Endometrial microvascular endothelial cells (primary cell): ENCODE measurements around the gene NRXN3. TPM values are rescaled to one million over a fixed set of nuclear protein-coding genes. Genes with fewer than 3 reads are reported as not detected.

Source experiments
- in situ Hi-C: cut with HindIII; loops from 2 replicates; pipeline ENCODE4 v1.10.0; 2017; ENCODE audit warnings: low sequenced_read_pairs, low pct_unique_long_range_greater_than_20kb; ENCODE audit errors: inconsistent ontology term
- total RNA-seq: library from RNA; depleted of rRNA; stranded (reverse); fragments of >200 nt; gene quantifications from one replicate; pipeline ENCODE4 v1.2.3, GENCODE V29; 2015; ENCODE audit errors: inconsistent ontology term

NRXN3 gene
- total RNA-seq, 1 donor from 2014 or later = 0.09 TPM

DNA sequence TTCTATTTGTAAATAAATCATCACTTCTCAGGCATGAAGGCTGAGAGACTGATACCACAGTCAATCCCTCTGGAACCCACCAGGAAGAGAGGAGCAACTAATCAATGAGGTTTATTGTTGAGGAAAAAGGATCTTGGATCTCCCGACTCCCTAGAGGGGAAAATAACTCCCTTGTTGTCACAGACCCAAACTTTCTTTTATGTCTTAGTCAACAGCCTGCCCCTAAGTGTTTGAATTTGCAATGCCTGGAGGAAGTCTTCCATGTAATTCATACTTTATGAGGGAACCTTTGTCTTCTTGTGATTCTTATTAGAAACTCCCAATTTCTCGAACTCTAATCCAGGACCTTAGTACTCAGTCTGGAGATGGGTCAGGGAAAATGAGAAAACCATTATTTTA lies 1235.3 kb downstream of the NRXN3 start:
- in situ Hi-C loops = no loop called here

DNA sequence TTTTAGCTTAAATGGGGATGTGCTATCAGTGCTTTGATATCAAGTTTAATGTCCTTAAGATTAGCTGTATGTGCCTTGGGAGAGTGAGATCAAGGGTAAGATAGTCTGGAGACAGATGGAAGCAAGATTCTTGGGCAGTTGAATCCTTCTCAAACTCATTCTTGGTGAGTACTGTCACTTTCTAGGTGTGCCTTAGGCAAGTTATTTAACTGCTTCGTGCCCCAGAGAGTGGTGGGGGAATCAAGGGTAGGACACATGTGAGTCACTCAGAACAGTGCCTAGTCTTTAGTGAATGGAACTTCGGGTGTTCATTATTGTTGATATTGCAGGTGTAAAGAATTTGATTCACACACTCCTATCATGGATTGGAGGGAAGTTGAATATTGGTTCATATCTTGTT lies 1237.4 kb downstream of the NRXN3 start:
- in situ Hi-C loops = no loop called here

DNA sequence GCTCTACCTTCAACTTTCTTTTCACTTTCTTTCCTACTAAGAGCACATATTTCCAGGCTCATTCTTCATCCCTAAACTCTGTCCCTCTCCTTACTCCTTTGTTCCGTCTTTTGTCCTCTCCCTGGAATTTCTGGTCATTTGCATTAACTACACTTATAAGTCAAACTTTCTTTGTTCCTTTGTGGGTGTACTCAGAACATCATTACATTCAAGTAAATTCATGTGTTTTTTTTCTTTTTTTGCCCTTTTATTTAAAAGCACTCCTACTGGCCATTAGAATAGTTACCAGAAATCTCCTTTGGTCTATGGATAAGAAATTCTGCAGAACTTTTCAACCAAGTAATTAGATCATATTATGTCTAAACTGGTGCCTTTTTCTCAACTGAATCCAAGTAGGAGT lies 1238.5 kb downstream of the NRXN3 start:
- in situ Hi-C loops = no loop called here

DNA sequence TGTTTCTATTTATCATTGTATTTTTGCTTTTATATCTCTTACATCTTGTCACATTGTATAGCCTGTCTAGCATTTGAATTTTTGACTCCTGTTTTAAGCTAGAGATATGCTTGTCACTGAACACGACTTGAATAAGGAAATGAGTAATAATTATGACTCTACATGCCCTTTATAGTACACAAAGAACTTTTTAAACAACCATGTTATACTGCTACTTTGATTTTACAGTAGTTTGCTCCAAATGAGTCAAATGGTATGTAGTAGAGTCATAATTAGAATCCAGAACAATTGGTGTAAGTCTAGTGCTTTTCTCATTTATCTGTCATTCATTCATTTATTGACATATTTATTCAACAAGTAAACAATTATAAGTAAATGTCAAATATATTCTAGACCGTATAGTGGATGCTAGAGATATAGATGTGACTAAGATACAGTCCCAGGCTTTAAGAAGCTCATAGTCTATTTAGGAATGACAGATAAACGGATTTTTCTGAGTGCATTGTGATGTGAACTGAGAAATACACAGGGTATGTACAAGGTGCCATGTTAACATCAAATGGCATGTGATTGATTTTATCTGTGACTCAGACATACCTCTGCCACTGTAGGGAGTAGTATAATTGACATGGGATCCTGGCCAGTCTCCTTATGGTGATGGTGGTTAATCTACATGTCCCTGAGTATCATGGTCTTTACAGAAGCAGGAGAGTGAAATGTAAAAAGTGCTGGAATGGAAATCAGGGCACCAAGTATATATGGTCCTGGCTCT lies 1241.4 kb downstream of the NRXN3 start:
- in situ Hi-C loops = no loop called here

DNA sequence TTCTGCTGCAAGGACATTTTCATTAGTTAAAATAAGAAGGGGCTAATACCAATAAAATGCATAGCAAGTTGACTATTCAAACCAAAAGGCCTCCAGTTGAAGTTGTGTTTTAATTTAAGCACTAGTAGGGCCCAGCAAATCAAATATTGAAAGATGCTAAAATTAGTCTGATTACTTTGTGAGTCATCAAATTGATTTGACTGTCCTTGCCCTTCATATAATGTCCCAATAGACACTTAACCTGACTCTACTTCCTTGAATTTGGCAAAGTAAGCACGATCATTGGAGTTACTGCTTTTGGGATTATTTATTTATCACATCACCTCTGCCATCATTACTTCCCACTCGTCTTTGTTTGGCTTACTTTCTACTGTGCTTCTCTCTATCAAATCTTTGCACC lies 1242.6 kb downstream of the NRXN3 start:
- in situ Hi-C loops = no loop called here

DNA sequence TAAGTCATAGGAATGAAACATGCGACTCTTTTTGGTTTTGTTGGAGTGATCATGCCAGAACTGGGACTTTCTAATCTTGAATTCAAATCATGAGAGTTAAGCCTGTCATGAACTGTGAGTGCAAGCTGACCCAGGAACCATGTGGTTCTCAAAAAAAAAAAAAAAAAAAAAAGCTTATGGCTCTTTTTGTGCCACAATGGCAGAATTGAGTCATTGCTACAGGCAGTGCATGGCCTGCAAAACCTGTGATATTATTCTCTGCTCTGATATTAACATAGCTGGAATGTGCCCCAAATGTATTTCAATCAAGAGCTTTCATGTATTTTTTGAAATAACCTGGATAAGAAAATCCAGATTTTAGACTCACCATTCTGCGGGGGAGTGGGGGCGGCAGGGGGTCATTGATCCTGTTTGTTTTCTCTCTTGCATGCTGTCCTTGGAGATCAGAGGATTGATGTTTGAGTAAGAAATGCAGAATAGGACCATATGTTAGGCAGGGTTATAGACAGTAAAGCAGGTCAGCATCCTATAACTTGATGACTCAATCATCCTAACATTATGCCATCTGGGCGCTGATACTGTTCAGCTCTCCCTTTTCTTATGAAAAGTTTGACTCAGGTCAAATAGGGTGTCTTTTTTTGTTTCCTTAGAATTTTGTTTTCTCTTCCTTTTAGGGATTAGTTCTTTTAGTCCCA lies 1243.7 kb downstream of the NRXN3 start:
- in situ Hi-C loops = no loop called here

DNA sequence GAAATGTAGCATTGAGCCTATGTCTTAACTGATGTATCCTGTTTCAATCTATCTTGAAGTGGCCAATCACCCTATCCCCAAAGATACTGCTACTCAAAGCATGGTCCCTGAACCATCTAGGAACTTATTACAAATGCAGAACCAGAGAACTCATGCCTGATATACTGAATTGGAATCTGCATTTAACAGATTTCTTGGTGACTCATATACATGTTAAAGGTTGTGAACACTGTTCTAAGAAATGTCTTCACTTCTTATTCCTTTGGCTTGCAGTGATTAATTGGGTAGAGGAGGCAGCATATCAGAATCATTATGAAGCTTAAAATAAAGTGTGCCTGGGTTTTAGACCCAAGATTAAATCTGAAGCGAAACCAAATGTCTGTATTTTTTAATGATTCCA lies 1245.6 kb downstream of the NRXN3 start:
- in situ Hi-C loops = no loop called here

DNA sequence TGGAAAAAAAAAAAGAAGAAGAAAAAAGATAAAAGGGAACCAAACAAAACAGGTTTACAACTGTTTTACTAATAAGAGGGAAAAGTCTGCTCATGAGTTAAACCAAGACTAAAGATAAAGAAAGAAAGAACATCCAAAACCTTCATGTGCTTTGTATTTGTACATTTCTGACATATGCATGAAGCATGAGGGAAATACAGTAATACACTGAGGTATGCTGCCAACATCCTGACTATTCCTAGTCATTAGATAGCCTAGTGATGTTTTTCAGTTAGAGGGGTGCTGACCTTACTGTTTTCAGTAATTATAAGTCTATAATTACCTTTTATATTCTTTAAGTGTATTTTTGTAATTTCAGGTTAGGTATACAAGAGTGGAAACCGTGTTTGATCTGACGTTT lies 1247.8 kb downstream of the NRXN3 start:
- in situ Hi-C loops = no loop called here

DNA sequence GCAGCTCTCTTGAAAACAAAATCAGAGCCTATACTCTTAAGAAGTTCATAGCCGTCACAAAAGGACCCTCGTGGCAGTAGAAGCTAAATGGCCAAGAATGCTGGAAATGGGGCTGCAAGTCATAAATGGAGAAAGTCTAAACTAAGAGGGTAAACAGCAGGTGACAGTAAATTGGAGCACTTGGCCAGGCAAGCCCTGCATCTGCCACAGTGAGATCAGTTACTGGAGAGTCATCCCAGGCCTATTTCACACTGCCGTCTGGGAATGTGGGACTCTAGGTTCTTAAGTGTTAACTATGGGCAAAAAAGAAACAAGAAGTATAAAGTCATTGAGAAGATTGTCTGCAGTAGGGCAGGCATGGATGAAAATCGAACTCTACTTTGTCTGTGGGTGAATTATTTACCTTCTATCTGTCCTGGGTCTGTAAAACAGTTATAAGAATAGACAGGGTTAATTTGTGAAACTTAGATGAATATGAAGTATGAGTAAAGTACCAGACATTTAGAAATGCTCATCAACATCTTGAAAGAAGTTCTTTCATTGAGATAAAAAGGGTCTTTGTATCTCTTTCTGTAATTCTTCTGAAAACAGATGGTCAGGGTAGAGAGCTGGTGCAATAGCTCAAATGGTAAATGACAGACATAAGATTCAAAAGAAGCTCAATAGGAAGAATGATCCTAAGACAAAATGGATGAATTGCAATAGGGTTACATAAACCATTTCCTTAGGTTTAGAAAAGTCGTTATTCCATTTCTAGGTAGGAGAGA lies 1248.7 kb downstream of the NRXN3 start:
- in situ Hi-C loops = no loop called here

DNA sequence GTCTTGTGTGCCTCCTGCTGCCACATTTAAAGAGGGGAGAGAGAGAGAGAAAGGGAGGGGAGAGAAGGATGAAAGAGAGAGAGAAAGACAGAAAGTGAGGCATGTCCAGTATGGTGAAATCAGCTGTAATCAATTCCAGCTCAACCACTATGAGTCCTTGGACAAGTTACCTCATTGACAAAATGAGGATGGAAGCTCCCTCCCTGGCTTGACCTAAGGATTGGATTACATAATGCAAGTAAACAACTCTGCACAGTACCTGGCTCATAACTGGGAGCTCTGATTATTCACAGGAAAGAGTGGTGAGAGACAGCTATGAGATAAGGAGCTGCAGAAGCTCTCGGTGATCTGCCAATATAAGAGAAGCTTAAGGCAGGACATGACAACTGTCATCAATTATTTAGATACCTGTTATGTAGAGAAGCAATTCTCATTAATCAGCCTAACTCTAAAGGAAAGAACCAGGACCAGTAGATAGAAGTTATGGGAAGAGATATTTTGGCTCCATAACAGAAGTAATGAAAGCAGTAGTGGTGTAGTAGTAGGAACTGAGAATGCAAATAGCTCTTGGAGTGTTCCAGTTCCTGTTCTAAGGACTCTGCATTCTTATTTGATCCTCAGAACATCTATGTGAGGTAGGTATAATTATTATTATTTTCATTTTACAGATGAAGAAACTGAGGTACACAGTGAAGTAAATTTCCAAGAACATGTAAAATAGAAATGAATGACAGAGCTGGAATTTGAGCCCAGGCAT lies 1249.6 kb downstream of the NRXN3 start:
- in situ Hi-C loops = no loop called here

DNA sequence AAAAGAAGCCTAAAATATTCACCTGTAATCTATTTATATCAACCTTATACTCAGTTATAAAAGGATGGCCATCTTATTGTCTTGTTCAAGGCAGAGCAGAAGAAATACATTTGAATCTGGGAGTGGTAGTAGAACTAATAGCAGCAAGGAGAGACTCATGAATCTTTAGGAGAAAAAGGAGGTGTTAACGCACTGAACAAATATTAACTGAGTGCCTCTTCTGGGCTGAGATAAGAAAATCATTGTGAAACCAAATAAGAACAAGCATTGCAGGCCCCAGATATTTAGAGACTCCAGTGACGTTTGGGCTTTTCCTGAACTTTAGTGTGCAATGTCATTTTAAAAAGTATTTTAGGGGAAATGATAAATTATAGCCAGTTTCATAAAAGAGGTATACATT lies 1250.6 kb downstream of the NRXN3 start:
- in situ Hi-C loops = no loop called here

DNA sequence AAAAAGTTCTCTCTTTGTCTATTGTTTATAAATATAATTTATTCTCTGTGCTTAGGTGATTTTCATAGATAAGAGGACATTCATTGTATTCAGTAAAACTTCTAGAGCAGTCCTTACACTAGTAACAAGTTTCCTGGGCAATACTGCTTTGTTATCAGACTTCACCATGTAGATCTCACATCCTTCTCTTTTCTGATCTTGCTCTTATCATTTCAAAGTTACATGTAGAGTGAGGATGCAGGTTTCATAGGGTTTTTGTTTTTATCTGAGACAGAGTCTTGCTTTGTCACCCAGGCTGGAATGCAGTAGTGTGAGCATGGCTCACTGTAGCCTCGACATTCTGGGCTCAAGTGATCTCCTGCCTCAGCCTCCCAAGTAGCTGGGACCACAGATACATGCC lies 1251.6 kb downstream of the NRXN3 start:
- in situ Hi-C loops = no loop called here

DNA sequence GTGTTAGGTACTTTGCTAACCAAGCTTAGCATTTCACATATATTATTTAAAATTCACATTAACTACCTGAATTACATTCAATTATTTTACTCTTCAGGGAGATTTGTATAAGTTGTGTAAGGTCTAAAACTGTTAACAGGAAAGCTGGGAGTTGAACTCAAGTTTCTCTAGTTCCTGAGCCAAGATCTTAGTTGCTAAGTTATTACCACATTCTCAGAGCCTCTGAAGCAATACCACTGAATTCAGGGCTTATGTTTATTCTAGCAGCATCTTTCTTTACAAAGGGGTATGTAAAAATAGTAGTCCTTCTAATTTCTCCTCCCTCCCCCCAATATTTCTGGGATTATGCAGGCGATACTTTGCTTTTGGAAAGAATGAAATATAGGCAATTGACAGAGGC lies 1254.3 kb downstream of the NRXN3 start:
- in situ Hi-C loops = no loop called here

DNA sequence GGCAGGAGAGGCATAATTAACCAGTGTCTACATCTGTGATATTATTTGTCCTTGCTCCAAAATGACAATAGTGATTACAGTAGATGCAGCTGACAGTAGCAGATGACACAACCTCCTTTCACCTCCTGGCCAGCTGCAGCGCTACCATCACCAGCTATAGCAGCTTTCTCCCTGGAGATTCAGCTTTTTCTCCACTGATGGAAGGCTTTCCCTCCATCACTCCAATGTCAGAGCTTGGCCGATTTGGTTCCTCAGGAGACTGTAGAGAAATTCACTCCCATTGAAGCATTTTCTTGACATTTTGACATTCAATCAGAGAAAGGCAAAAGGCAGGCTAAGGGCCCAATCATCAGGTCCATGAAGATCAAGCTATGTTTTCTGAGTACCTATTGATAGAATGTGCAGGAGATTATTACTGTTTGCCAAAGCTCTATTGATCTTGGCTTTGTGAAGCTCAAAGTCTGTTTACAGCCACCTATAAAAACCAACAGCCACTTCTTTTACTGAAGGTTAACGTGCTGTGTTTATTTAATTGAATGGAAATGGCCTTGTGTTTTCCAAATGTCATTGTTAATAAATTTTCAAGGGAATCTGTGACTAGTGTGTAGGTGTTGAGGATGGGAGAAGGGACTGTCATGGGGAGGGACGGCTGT lies 1256.1 kb downstream of the NRXN3 start:
- in situ Hi-C loops = no loop called here

DNA sequence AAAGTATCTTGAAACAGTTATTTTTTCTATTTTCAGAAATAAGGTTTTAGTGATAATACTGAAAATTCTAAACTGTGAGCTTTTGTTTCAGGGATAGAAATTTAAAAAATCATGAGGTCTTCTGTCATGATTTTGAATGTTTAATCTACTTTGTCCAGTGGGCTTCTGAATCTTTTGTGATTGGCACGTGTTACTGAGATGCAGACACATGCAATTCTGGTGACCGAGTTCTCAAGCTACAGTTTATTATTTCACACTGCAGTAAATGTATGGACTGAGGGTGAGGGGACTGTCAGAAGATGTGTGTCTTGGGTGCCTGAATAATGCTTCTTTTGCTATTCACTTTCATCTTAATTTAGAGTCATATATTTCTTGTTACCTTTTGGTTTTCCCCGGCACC lies 1262.5 kb downstream of the NRXN3 start:
- in situ Hi-C loops = no loop called here

DNA sequence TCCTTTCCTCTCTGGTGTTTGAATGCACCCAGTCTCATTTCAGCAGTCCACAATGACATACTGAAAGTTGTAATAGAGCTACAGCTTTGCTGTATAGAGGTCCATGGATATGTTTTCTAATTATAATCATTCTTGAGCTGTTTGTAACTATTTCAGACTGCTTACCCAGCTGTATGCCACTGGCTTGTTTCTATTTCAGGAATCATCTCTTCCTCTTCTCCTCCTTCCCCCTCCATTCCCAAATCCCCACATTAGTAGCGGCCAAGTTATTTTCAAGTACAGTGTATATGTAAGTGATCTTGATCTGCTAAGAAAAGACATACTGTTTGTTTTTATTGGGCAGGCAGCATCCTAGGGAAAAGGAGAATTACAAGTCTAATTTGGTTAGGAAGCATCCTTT lies 1266.2 kb downstream of the NRXN3 start:
- in situ Hi-C loops = no loop called here

DNA sequence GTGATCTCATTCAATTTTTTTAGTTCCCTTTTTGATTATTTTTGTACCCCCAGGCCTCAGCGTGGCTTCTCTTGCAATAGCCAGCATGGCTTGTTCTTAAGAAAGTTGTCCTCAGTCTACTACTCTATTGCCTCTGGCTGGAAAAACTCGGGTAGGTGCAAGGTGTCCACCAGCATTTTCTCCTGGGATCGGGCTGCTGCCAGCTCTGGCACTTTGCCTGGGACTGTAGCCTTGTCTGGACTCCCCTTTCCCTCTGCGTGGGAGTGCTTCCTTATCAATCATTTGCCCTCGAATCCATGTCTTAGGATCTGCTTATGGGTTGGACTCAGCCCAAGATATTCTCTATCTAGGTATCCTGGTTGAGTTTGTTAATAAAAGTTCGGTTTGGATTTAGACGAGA lies 1267.8 kb downstream of the NRXN3 start:
- in situ Hi-C loops = no loop called here

DNA sequence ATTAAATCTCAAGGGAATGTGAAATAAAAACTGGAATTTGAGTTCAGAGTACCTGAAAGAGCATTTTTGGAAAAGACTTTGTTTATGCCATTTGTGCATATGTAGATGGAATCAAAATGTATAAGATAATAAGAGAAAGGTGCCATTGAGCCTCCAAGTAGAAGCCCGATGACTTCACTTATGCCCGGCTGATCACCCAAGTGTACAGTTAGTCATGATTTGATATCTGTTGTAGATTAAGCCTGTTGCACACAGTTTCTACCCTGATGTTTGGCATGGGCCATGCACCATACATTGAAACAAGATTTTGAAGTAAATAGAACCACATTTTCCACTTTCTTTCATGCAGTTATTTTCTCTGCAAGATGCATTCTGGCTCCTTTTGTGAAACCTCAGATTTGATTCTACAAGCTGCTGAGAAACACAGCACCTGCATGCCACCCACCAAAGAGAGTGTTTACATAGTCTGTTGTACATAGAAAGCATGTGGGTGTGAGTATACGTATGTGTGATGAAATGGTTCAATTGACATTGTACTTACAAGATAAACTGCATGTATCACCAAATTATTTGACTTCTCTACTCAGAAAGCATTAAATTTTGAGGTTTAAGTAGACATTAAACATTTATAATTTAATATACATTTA lies 1268.6 kb downstream of the NRXN3 start:
- in situ Hi-C loops = no loop called here
